K562 (cell line): ENCODE data around the gene ZMYND12. TPM values are rescaled to one million over a fixed set of nuclear protein-coding genes. Genes with fewer than 3 reads are reported as not detected.

Source experiments
- ATAC-seq: fragments of 200-7000 bp; cut with Tn5 transposase; 3 replicates; pipeline ENCODE4 v1.9.1; 2020; ENCODE audit warnings: moderate library complexity
- BruUV-seq: library from RNA; stranded (reverse); fragments of 400-500 nt; replicated peaks from 2 replicates; lab custom pipeline; 2021; lab: Mats Ljungman, UMichigan
- CTCF ChIA-PET: fragments of 300-600 bp; formaldehyde crosslinking; extraction: SDS; loops from one replicate; lab custom pipeline; 2021; ENCODE audit warnings: low intra/inter-chr PET ratio; lab: Yijun Ruan, JAX
- POLR2A ChIA-PET: fragments of 300-600, 350-650 bp; sonication (Branson Sonifier 250); formaldehyde crosslinking; extraction: SDS; loops from one replicate; lab custom pipeline; 2021; ENCODE audit warnings: antibody characterized with exemption, inconsistent platforms; lab: Yijun Ruan, JAX
- DNase-seq, 4 experiments: peaks; one replicate each; pipeline versions ENCODE4 v3.0.0 to v3.0.0-alpha.2; 2011 to 2018; ENCODE audit warnings: low spot score in 3 of 4, mixed read lengths in 3 of 4; ENCODE audit errors: extremely low read depth in 1 of 4
- FAIRE-seq: peaks from 2 replicates; lab custom pipeline; 2011; peaks lifted over from hg19 to GRCh38; lab: Jason Lieb, UNC
- H2AFZ ChIP-seq: 2 replicates; pipeline ENCODE4 v1.6.0; 2011; ENCODE audit warnings: low read depth, low read length, control low read depth, inconsistent platforms
- H3K27ac ChIP-seq: fragments of 200-600 bp; 3 replicates; pipeline ENCODE4 v1.8.0; 2011; ENCODE audit warnings: low read depth, mild to moderate bottlenecking, control low read depth, inconsistent platforms, low read length, moderate library complexity, mixed read lengths; ENCODE audit errors: extremely low read depth
- H3K27me3 ChIP-seq, 2 experiments: fragments of 300-600 bp in 1 of 2; 2 replicates in 1 of 2; 3 replicates in 1 of 2; pipeline versions ENCODE4 v1.6.0 to v1.8.0; 2011; ENCODE audit warnings: inconsistent platforms in 2 of 2, low read length in 2 of 2, mild to moderate bottlenecking in 1 of 2, mixed read lengths in 1 of 2, moderate library complexity in 1 of 2; ENCODE audit not compliant: control insufficient read depth in 2 of 2, insufficient read depth in 2 of 2
- H3K36me3 ChIP-seq: fragments of 300-600 bp; 3 replicates; pipeline ENCODE4 v1.8.0; 2011; ENCODE audit warnings: mild to moderate bottlenecking, low read length, inconsistent platforms; ENCODE audit not compliant: control insufficient read depth, insufficient read depth
- H3K4me1 ChIP-seq, 2 experiments: fragments of 200-600 bp in 1 of 2; replicated peaks in 1 of 2; 2 replicates in 1 of 2; 3 replicates in 1 of 2; pipeline versions ENCODE4 v1.5.1 to v1.8.0; 2011; ENCODE audit warnings: inconsistent platforms in 2 of 2, low read length in 2 of 2, mild to moderate bottlenecking in 1 of 2, mixed read lengths in 1 of 2, moderate library complexity in 1 of 2; ENCODE audit not compliant: control insufficient read depth in 2 of 2, insufficient read depth in 2 of 2
- H3K4me2 ChIP-seq: 2 replicates; pipeline ENCODE4 v1.6.1; 2011; ENCODE audit warnings: low read length, control low read depth, inconsistent platforms, mixed read lengths; ENCODE audit not compliant: insufficient read depth
- H3K4me3 ChIP-seq: fragments of 200-600 bp; sonication (generic), shearing (Covaris generic); 2 replicates; pipeline ENCODE4 v1.5.1; 2016; ENCODE audit warnings: control low read depth, inconsistent platforms
- H3K79me2 ChIP-seq: fragments of 200-600 bp; 3 replicates; pipeline ENCODE4 v1.8.0; 2011; ENCODE audit warnings: low read length, inconsistent platforms; ENCODE audit not compliant: control insufficient read depth, insufficient read depth
- H3K9ac ChIP-seq, 2 experiments: 2 replicates each; pipeline versions ENCODE4 v1.6.0 to v1.6.1; 2011; ENCODE audit warnings: low read depth in 2 of 2, low read length in 2 of 2, control low read depth in 1 of 2, inconsistent platforms in 1 of 2, mild to moderate bottlenecking in 1 of 2, mixed read lengths in 1 of 2; ENCODE audit not compliant: insufficient read depth in 1 of 2
- H3K9me1 ChIP-seq: one replicate; pipeline ENCODE4 v1.6.0; 2011; ENCODE audit warnings: inconsistent platforms, mild to moderate bottlenecking, low read length, moderate library complexity; ENCODE audit not compliant: control insufficient read depth, insufficient read depth
- H3K9me3 ChIP-seq: replicated peaks from 2 replicates; pipeline ENCODE4 v1.5.1; 2011; ENCODE audit warnings: low read depth, low read length, inconsistent platforms; ENCODE audit not compliant: control insufficient read depth, insufficient read depth
- H4K20me1 ChIP-seq: replicated peaks from 2 replicates; pipeline ENCODE4 v1.6.1; 2011; ENCODE audit warnings: low read length, inconsistent platforms, mixed read lengths; ENCODE audit not compliant: control insufficient read depth, insufficient read depth
- CCNT2 ChIP-seq: IDR thresholded peaks from 2 replicates; pipeline ENCODE4 v1.6.1; 2011; ENCODE audit warnings: borderline replicate concordance, low read depth, mild to moderate bottlenecking, moderate library complexity, mixed read lengths, low read length; ENCODE audit not compliant: insufficient read length; ENCODE audit errors: extremely low read depth
- ETS2 ChIP-seq: IDR thresholded peaks from 2 replicates; pipeline ENCODE4 v1.6.1; 2016; ENCODE audit warnings: borderline replicate concordance, missing genetic modification characterization, mild to moderate bottlenecking, moderate library complexity, missing compliant biosample characterization; ENCODE audit not compliant: poor library complexity, severe bottlenecking
- HOXB6 ChIP-seq: fragments of 250-450 bp; sonication (Bioruptor Pico); IDR thresholded peaks from 2 replicates; pipeline ENCODE4 v1.5.1; 2022; ENCODE audit warnings: mild to moderate bottlenecking, borderline replicate concordance
- JUN ChIP-seq, 2 experiments: sonication (generic) in 1 of 2; formaldehyde crosslinking in 1 of 2; IDR thresholded peaks; 2 replicates each; pipeline versions ENCODE4 v1.6.1 to v1.8.0; 2012 to 2022; ENCODE audit warnings: borderline replicate concordance in 2 of 2, mild to moderate bottlenecking in 2 of 2, improper control_type of control experiment in 1 of 2, low read depth in 1 of 2, low read length in 1 of 2, missing genetic modification reagents in 1 of 2
- PCBP2 ChIP-seq: fragments of 200-400 bp; formaldehyde crosslinking; IDR thresholded peaks from 2 replicates; pipeline ENCODE4 v1.6.1; 2018; ENCODE audit warnings: low read length, low read depth, mild to moderate bottlenecking, moderate library complexity; ENCODE audit not compliant: poor library complexity, severe bottlenecking
- RBM34 ChIP-seq: fragments of 200-400 bp; formaldehyde crosslinking; IDR thresholded peaks from 2 replicates; pipeline ENCODE4 v1.6.1; 2018; ENCODE audit warnings: low read length, borderline replicate concordance; ENCODE audit not compliant: insufficient read depth
- SRSF7 ChIP-seq: fragments of 200-400 bp; formaldehyde crosslinking; optimal IDR thresholded peaks from 2 replicates; pipeline ENCODE3; 2017; ENCODE audit warnings: mild to moderate bottlenecking, low read depth, low read length
- STAT5B ChIP-seq: fragments of 250-450 bp; sonication (Bioruptor Pico); IDR thresholded peaks from 2 replicates; pipeline ENCODE4 v1.8.0; 2021; ENCODE audit warnings: mild to moderate bottlenecking, inconsistent platforms
- U2AF2 ChIP-seq: fragments of 200-400 bp; formaldehyde crosslinking; optimal IDR thresholded peaks from 2 replicates; pipeline ENCODE3; 2017; ENCODE audit warnings: low read depth, mild to moderate bottlenecking, low read length
- ZNF507 ChIP-seq: conservative IDR thresholded peaks from 2 replicates; pipeline ENCODE4 v1.6.1; 2017; ENCODE audit warnings: missing genetic modification characterization, missing compliant biosample characterization
- ZNF586 ChIP-seq: fragments of 450-650 bp; formaldehyde crosslinking; conservative IDR thresholded peaks from 2 replicates; pipeline ENCODE4 v1.4.0; 2020; ENCODE audit warnings: mild to moderate bottlenecking, moderate library complexity
- WGBS: fragments of 100-300 bp; shearing (Covaris generic); methylation state at CpG from one replicate; pipeline ENCODE4 v1.1.6; 2016; ENCODE audit warnings: low coverage, mixed read lengths; ENCODE audit not compliant: insufficient coverage; ENCODE audit errors: missing lambda C conversion rate; 5-methylcytosine and 5-hydroxymethylcytosine counted together
- in situ Hi-C: fragments of 300-500 bp; cut with MboI; formaldehyde crosslinking; loops from 4 replicates; pipeline ENCODE4 v1.15.0; 2018; ENCODE audit warnings: inconsistent platforms, mixed read lengths
- intact Hi-C: fragments of 100-400 bp; cut with micrococcal nuclease; formaldehyde crosslinking; loops from 2 replicates; pipeline ENCODE4 v1.14.2; 2022
- polyA plus RNA-seq, 8 experiments: library from polyadenylated mRNA; depleted of rRNA in 4 of 8; stranded (reverse) in 5 of 8; unstranded in 3 of 8; fragments of >200 nt; fragmentation: Nextera tagmentation in 2 of 8; fragmentation: Illumina TruSeq in 1 of 8; extraction: Ambion mirVana in 2 of 8; extraction: Trizol in 1 of 8; gene quantifications; 2 replicates each; pipeline versions ENCODE4 v1.2.1 to v1.2.3, GENCODE V29; 2011 to 2014; ENCODE audit warnings: inconsistent platforms in 1 of 8, missing spikeins in 1 of 8
- total RNA-seq, 7 experiments: library from RNA; depleted of rRNA in 6 of 7; stranded (reverse); fragments of >200 nt in 6 of 7; fragmentation: Illumina TruSeq in 2 of 7; extraction: Trizol in 2 of 7; gene quantifications; 2 replicates each; pipeline versions ENCODE4 v1.2.1 to v1.2.3, GENCODE V29; 2011 to 2021; ENCODE audit warnings: low replicate concordance in 1 of 7
- TF ChIP-seq, protein P1 (sequence below): IDR thresholded peaks from 2 replicates; pipeline ENCODE4 v1.6.1; 2016; ENCODE audit warnings: missing genetic modification characterization, missing compliant biosample characterization
- TF ChIP-seq, protein P2 (sequence below), 2 experiments: fragments of 450-650 bp in 1 of 2; sonication (generic) in 1 of 2; formaldehyde crosslinking; conservative IDR thresholded peaks; 2 replicates each; pipeline versions ENCODE4 v1.4.0 to v1.8.1; 2020 to 2022; ENCODE audit warnings: mild to moderate bottlenecking in 1 of 2, missing genetic modification reagents in 1 of 2

Gene ZMYND12
- total and polyA plus RNA-seq, 9 of the 15 experiments (the other 6 are each of a cell fraction or from before 2014, with no cell fraction given), result not detected

DNA sequence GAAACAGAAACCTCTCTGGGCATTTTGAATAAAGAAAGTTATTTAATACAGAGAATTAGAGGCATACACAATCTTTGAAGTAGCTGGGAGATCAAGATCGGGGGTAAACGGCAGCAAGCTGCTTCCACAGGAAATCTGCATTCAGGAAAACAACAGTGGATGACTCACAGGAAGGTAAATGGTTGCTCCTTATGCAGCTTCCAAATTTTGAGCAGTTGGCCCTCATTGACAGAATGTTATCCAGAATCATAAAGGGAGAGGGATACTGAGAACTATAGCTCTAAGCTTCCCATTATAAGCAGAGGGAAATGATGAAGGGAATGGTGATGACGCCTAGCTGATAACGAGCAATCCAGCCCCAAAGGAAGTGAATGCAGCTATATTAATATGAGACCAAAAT is 28.6 kb downstream of the ZMYND12 start:
- peaks cover 13 to 17% of the 10 kb centered on the region in 2 experiments; a peak in 4 of 5 replicates for H3K27me3 ChIP-seq
- H3K9ac ChIP-seq, result no peak overlapping the region
- WGBS, result 2% methylated on average over 4 of the region's 4 CpGs
- no peaks in the 10 kb centered on the region for H3K9me3 ChIP-seq
- H3K4me1 ChIP-seq, result no peaks in the 10 kb centered on the region
- ChIA-PET POLR2A (interaction anchor here (0.8 kb wide), 1 partner anchor 11 kb away, joined by 3 read pairs; no protein-coding TSS in a partner anchor), CTCF (no interaction called here)
- in situ Hi-C loops, result no loop called here
- no peak overlapping the region for H3K27ac ChIP-seq
- TF ChIP-seq STAT5B (CRISPR knock-in tag) (no peak), CCNT2 (no peak), PCBP2 (no peak), U2AF2 (no peak), ZNF507 (tag) (no peak), ZNF586 (CRISPR knock-in tag) (no peak), JUN (IDR thresholded peaks at IDR 0.05; ENCODE audit: borderline replicate concordance, low read depth, low read length) (no peak), JUN (CRISPR knock-in tag; IDR thresholded peaks at IDR 0.05; ENCODE audit: borderline replicate concordance) (no peak), ETS2 (tag) (no peak), RBM34 (no peak), HOXB6 (CRISPR knock-in tag) (no peak), SRSF7 (no peak)
- TF ChIP-seq, protein P1, sequence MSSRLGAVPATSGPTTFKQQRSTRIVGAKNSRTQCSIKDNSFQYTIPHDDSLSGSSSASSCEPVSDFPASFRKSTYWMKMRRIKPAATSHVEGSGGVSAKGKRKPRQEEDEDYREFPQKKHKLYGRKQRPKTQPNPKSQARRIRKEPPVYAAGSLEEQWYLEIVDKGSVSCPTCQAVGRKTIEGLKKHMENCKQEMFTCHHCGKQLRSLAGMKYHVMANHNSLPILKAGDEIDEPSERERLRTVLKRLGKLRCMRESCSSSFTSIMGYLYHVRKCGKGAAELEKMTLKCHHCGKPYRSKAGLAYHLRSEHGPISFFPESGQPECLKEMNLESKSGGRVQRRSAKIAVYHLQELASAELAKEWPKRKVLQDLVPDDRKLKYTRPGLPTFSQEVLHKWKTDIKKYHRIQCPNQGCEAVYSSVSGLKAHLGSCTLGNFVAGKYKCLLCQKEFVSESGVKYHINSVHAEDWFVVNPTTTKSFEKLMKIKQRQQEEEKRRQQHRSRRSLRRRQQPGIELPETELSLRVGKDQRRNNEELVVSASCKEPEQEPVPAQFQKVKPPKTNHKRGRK (tag), result no peak
- TF ChIP-seq, protein P2, sequence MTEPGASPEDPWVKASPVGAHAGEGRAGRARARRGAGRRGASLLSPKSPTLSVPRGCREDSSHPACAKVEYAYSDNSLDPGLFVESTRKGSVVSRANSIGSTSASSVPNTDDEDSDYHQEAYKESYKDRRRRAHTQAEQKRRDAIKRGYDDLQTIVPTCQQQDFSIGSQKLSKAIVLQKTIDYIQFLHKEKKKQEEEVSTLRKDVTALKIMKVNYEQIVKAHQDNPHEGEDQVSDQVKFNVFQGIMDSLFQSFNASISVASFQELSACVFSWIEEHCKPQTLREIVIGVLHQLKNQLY (CRISPR knock-in tag; conservative IDR thresholded peaks at IDR 0.05), result no peak
- no peak overlapping the region for H2AFZ ChIP-seq
- ATAC-seq (no peak), DNase-seq (no peak), FAIRE-seq (no peak)
- no TSS peak for BruUV-seq
- H3K36me3 ChIP-seq, result no peaks in the 10 kb centered on the region
- intact Hi-C loops, result no loop called here
- no peak overlapping the region for H3K4me3 ChIP-seq
- no peaks in the 10 kb centered on the region for H3K9me1 ChIP-seq
- H3K4me2 ChIP-seq, result no peak overlapping the region
- H4K20me1 ChIP-seq, result no peaks in the 10 kb centered on the region
- H3K79me2 ChIP-seq, result no peaks in the 10 kb centered on the region
